ENCODE results near the gene RFTN1. TPM values are rescaled to one million over a fixed set of nuclear protein-coding genes. Genes with fewer than 3 reads are reported as not detected.

RFTN1 gene
- total RNA-seq, 4 donors from 2014 or later = 32.0 to 187 (median 47.6) TPM

- no peak for TF ChIP-seq POLR2A (IDR thresholded peaks at IDR 0.05)
- no peak for TF ChIP-seq CTCF (IDR thresholded peaks at IDR 0.05)
- intact Hi-C loops (cut with DNase I; ENCODE audit: low total_unique reads) = no loop called here
- DNase-seq = no peak
- no peaks in the 10 kb centered on the region for H3K36me3 ChIP-seq
- no peak overlapping the region for H3K4me3 ChIP-seq
- no peak overlapping the region for H3K27ac ChIP-seq
- no peaks in the 10 kb centered on the region for H3K27me3 ChIP-seq
- no peaks in the 10 kb centered on the region for H3K9me3 ChIP-seq
- H3K4me1 ChIP-seq = no peaks in the 10 kb centered on the region
Measured at GRCh38 chr3:16536344-16536663, 22.8 kb upstream of the RFTN1 start.

- DNase-seq = no peak
- Histone ChIP-seq H3K36me3 (no peaks in the 10 kb centered on the region), H3K27me3 (no peaks in the 10 kb centered on the region), H3K27ac (no peak overlapping the region), H3K9me3 (no peaks in the 10 kb centered on the region), H3K4me1 (no peaks in the 10 kb centered on the region), H3K4me3 (no peak overlapping the region)
- TF ChIP-seq CTCF (IDR thresholded peaks at IDR 0.05) (no peak), POLR2A (IDR thresholded peaks at IDR 0.05) (no peak)
- intact Hi-C loops (cut with DNase I; ENCODE audit: low total_unique reads) = no loop called here
Measured at GRCh38 chr3:16534640-16535262, 21.3 kb upstream of the RFTN1 start.

GRCh38 chr3:16533928-16534574 lies 20.6 kb upstream of the RFTN1 start:
- Histone ChIP-seq H3K4me3 (no peak overlapping the region), H3K27ac (no peak overlapping the region), H3K27me3 (no peaks in the 10 kb centered on the region), H3K9me3 (no peaks in the 10 kb centered on the region), H3K36me3 (no peaks in the 10 kb centered on the region), H3K4me1 (no peaks in the 10 kb centered on the region)
- peak in 1 of 2 donors; percentile 49 for DNase-seq
- intact Hi-C loops (cut with DNase I; ENCODE audit: low total_unique reads) = no loop called here
- no peak for TF ChIP-seq POLR2A (IDR thresholded peaks at IDR 0.05)
- no peak for TF ChIP-seq CTCF (IDR thresholded peaks at IDR 0.05)

- intact Hi-C loops (cut with DNase I; ENCODE audit: low total_unique reads) = no loop called here
- Histone ChIP-seq H3K4me1 (no peaks in the 10 kb centered on the region), H3K4me3 (no peak overlapping the region), H3K36me3 (no peaks in the 10 kb centered on the region), H3K27ac (no peak overlapping the region), H3K27me3 (no peaks in the 10 kb centered on the region), H3K9me3 (no peaks in the 10 kb centered on the region)
- no peak for DNase-seq
- no peak for TF ChIP-seq POLR2A (IDR thresholded peaks at IDR 0.05)
- TF ChIP-seq CTCF (IDR thresholded peaks at IDR 0.05) = no peak
Measured at GRCh38 chr3:16529264-16529663, 15.8 kb upstream of the RFTN1 start.

- H3K4me3 ChIP-seq = no peak overlapping the region
- intact Hi-C loops (cut with DNase I; ENCODE audit: low total_unique reads) = no loop called here
- no peak for DNase-seq
- no peaks in the 10 kb centered on the region for H3K9me3 ChIP-seq
- H3K27ac ChIP-seq = no peak overlapping the region
- no peaks in the 10 kb centered on the region for H3K36me3 ChIP-seq
- no peaks in the 10 kb centered on the region for H3K27me3 ChIP-seq
- TF ChIP-seq POLR2A (IDR thresholded peaks at IDR 0.05) = no peak
- TF ChIP-seq CTCF (IDR thresholded peaks at IDR 0.05) = no peak
- H3K4me1 ChIP-seq = no peaks in the 10 kb centered on the region
Measured at GRCh38 chr3:16528581-16528993, 15.1 kb upstream of the RFTN1 start.

All from uterus (tissue), 4 donors.